Esophagus (tissue), 2 donors: ENCODE data around the gene SORCS2. TPM values are rescaled to one million over a fixed set of nuclear protein-coding genes. Genes with fewer than 3 reads are reported as not detected.
A peak's percentile ranks its signal among the peaks of the same experiment; 100 is the strongest.

ENCODE experiments used
- H3K27ac ChIP-seq, 2 donors: one replicate each; pipeline ENCODE4 v1.5.1; 2013; ENCODE audit warnings: low read depth in 2 of 2, mild to moderate bottlenecking in 2 of 2, inconsistent platforms in 1 of 2, low read length in 1 of 2, moderate library complexity in 1 of 2
- H3K27me3 ChIP-seq, 2 donors: one replicate each; pipeline ENCODE4 v1.6.1; 2013; ENCODE audit warnings: low read length in 2 of 2, control low read depth in 1 of 2, mild to moderate bottlenecking in 1 of 2; ENCODE audit not compliant: insufficient read depth in 2 of 2, control insufficient read depth in 1 of 2
- H3K36me3 ChIP-seq, 2 donors: one replicate each; pipeline ENCODE4 v1.6.1; 2013; ENCODE audit warnings: low read length in 1 of 2; ENCODE audit not compliant: control insufficient read depth in 2 of 2, insufficient read depth in 2 of 2
- H3K4me1 ChIP-seq, 2 donors: one replicate each; pipeline ENCODE4 v1.6.1; 2013; ENCODE audit warnings: low read length in 1 of 2; ENCODE audit not compliant: control insufficient read depth in 2 of 2, insufficient read depth in 2 of 2
- H3K4me3 ChIP-seq, 2 donors: one replicate each; pipeline ENCODE4 v1.5.1; 2013; ENCODE audit warnings: low read length in 2 of 2, mild to moderate bottlenecking in 2 of 2, low read depth in 1 of 2, moderate library complexity in 1 of 2
- H3K9me3 ChIP-seq, 2 donors: one replicate each; pipeline ENCODE4 v1.6.1; 2013; ENCODE audit warnings: mild to moderate bottlenecking in 2 of 2, low read depth in 1 of 2, low read length in 1 of 2, moderate library complexity in 1 of 2; ENCODE audit not compliant: control insufficient read depth in 2 of 2, insufficient read depth in 1 of 2
- WGBS, 2 donors: extraction: QIAGEN DNeasy Blood & Tissue Kit; methylation state at CpG; one replicate each; pipeline ENCODE4 v1.1.7; 2013; 5-methylcytosine and 5-hydroxymethylcytosine counted together
- polyA plus RNA-seq, 2 donors: library from polyadenylated mRNA; stranded (reverse); fragments of 200-250 nt; gene quantifications; one replicate each; pipeline ENCODE4 v1.2.3, GENCODE V29; 2013
- donor health status: healthy with polysubstance abuse.
- donor health status: Bipolar disorder and iron deficiency.

The SORCS2 gene
- polyA plus RNA-seq, 2 donors = 1.1 to 1.2 TPM

GRCh38 chr4:7424553-7425111, 232.3 kb downstream of the SORCS2 start:
- H3K27ac ChIP-seq = peak overlapping the region in 1 of 2 donors; percentile 9
- no peaks in the 10 kb centered on the region for H3K36me3 ChIP-seq
- H3K4me3 ChIP-seq = no peak overlapping the region
- peaks cover 0 to 14% of the 10 kb centered on the region in 2 donors for H3K4me1 ChIP-seq
- H3K27me3 ChIP-seq = no peaks in the 10 kb centered on the region
- no peaks in the 10 kb centered on the region for H3K9me3 ChIP-seq
- 59 to 67% methylated on average over 18 of the region's 18 CpGs for WGBS, 2 donors

GRCh38 chr4:7425124-7425523, 232.8 kb downstream of the SORCS2 start:
- Histone ChIP-seq H3K27me3 (no peaks in the 10 kb centered on the region), H3K36me3 (no peaks in the 10 kb centered on the region), H3K4me3 (no peak overlapping the region), H3K27ac (peak overlapping the region in 1 of 2 donors; percentile 31), H3K9me3 (no peaks in the 10 kb centered on the region), H3K4me1 (peaks cover 0 to 14% of the 10 kb centered on the region in 2 donors)
- WGBS, 2 donors = 71 to 86% methylated on average over 13 of the region's 13 CpGs

GRCh38 chr4:7425591-7426468, 233.5 kb downstream of the SORCS2 start:
- Histone ChIP-seq H3K4me1 (peaks cover 0 to 8% of the 10 kb centered on the region in 2 donors), H3K27ac (peak overlapping the region in 1 of 2 donors; percentile 31), H3K4me3 (no peak overlapping the region), H3K9me3 (no peaks in the 10 kb centered on the region), H3K27me3 (no peaks in the 10 kb centered on the region), H3K36me3 (no peaks in the 10 kb centered on the region)
- 81 to 87% methylated on average over 27 to 28 of the region's 28 CpGs for WGBS, 2 donors

GRCh38 chr4:7426525-7427171, 234.3 kb downstream of the SORCS2 start:
- no peak overlapping the region for H3K4me3 ChIP-seq
- H3K36me3 ChIP-seq = no peaks in the 10 kb centered on the region
- 86 to 87% methylated on average over 20 of the region's 20 CpGs for WGBS, 2 donors
- H3K4me1 ChIP-seq = peaks cover 0 to 10% of the 10 kb centered on the region in 2 donors
- H3K9me3 ChIP-seq = no peaks in the 10 kb centered on the region
- H3K27ac ChIP-seq = no peak overlapping the region
- H3K27me3 ChIP-seq = no peaks in the 10 kb centered on the region

- Histone ChIP-seq H3K27ac (no peak overlapping the region), H3K4me1 (peaks cover 3 to 13% of the 10 kb centered on the region in 2 donors), H3K27me3 (no peaks in the 10 kb centered on the region), H3K9me3 (no peaks in the 10 kb centered on the region), H3K4me3 (no peak overlapping the region), H3K36me3 (no peaks in the 10 kb centered on the region)
- 58 to 71% methylated on average over 10 of the region's 10 CpGs for WGBS, 2 donors
Observed at GRCh38 chr4:7427361-7427760, 235.0 kb downstream of the SORCS2 start.

- Histone ChIP-seq H3K27me3 (no peaks in the 10 kb centered on the region), H3K4me3 (no peak overlapping the region), H3K9me3 (no peaks in the 10 kb centered on the region), H3K27ac (no peak overlapping the region), H3K4me1 (peaks cover 3 to 13% of the 10 kb centered on the region in 2 donors), H3K36me3 (no peaks in the 10 kb centered on the region)
- 81 to 88% methylated on average over 13 of the region's 13 CpGs for WGBS, 2 donors
Observed at GRCh38 chr4:7427831-7428260, 235.5 kb downstream of the SORCS2 start.

- Histone ChIP-seq H3K4me3 (no peak overlapping the region), H3K4me1 (peaks cover 3 to 13% of the 10 kb centered on the region in 2 donors), H3K9me3 (no peaks in the 10 kb centered on the region), H3K27me3 (no peaks in the 10 kb centered on the region), H3K36me3 (no peaks in the 10 kb centered on the region), H3K27ac (no peak overlapping the region)
- 81 to 88% methylated on average over 16 of the region's 16 CpGs for WGBS, 2 donors
Observed at GRCh38 chr4:7428261-7429068, 236.1 kb downstream of the SORCS2 start.

- no peaks in the 10 kb centered on the region for H3K9me3 ChIP-seq
- H3K36me3 ChIP-seq = no peaks in the 10 kb centered on the region
- no peak overlapping the region for H3K27ac ChIP-seq
- H3K4me1 ChIP-seq = peaks cover 3 to 13% of the 10 kb centered on the region in 2 donors
- 81 to 87% methylated on average over 9 of the region's 9 CpGs for WGBS, 2 donors
- H3K4me3 ChIP-seq = no peak overlapping the region
- H3K27me3 ChIP-seq = no peaks in the 10 kb centered on the region
Observed at GRCh38 chr4:7429069-7429416, 236.7 kb downstream of the SORCS2 start.

- H3K36me3 ChIP-seq = no peaks in the 10 kb centered on the region
- WGBS, 2 donors = 71% methylated on average over 17 of the region's 17 CpGs
- H3K9me3 ChIP-seq = no peaks in the 10 kb centered on the region
- H3K27ac ChIP-seq = no peak overlapping the region
- H3K4me3 ChIP-seq = no peak overlapping the region
- peaks cover 4 to 13% of the 10 kb centered on the region in 2 donors for H3K4me1 ChIP-seq
- H3K27me3 ChIP-seq = no peaks in the 10 kb centered on the region
Observed at GRCh38 chr4:7429601-7430078, 237.3 kb downstream of the SORCS2 start.
